Kidney epithelial cell (primary cell): ENCODE data around the gene RUNX1. TPM values are rescaled to one million over a fixed set of nuclear protein-coding genes. Genes with fewer than 3 reads are reported as not detected.

ENCODE experiments used
- DNase-seq: peaks from one replicate; pipeline ENCODE4 v3.0.0-alpha.2; 2010; ENCODE audit warnings: low read depth
- H3K27me3 ChIP-seq: 2 replicates; pipeline ENCODE4 v1.6.0; 2011; ENCODE audit warnings: low read length; ENCODE audit not compliant: control insufficient read depth, insufficient read depth
- H3K36me3 ChIP-seq: 2 replicates; pipeline ENCODE4 v1.5.1; 2011; ENCODE audit warnings: low read length; ENCODE audit not compliant: control insufficient read depth, insufficient read depth
- H3K4me3 ChIP-seq: 2 replicates; pipeline ENCODE4 v1.5.1; 2011; ENCODE audit warnings: low read depth, mild to moderate bottlenecking, control low read depth, low read length
- total RNA-seq: library from RNA; depleted of rRNA; stranded (reverse); fragments of >200 nt; gene quantifications from 2 replicates; pipeline ENCODE4 v1.2.3, GENCODE V29; 2015
- TF ChIP-seq, protein P1 (sequence below): IDR thresholded peaks from 2 replicates; pipeline ENCODE4 v1.5.1; 2011; ENCODE audit warnings: mild to moderate bottlenecking, moderate library complexity, low read length, control low read depth, inconsistent platforms; ENCODE audit not compliant: insufficient read depth, poor library complexity, severe bottlenecking

Gene RUNX1
- total RNA-seq, 1 donor from 2014 or later, result 43.0 TPM

DNA sequence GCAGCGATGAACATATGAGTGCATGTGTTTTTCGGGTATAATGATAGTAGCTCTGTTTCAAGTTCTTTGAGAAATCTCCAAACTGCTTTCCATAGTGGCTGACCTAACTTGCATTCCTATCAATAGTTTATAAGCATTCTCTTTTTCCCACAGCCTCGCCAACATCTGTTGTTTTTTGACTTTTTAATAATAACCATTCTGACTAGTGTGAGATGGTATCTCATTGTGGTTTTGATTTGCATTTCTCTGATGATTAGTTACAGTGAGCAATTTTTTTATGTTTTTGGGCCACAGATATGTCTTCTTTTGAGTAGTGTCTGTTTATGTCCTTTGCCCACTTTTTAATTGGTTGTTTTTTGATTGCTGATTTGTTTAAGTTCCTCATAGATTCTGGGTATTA, 10.6 kb upstream of the RUNX1 start:
- Histone ChIP-seq H3K4me3 (no peak overlapping the region), H3K36me3 (no peaks in the 10 kb centered on the region), H3K27me3 (no peaks in the 10 kb centered on the region)
- TF ChIP-seq, protein P1, sequence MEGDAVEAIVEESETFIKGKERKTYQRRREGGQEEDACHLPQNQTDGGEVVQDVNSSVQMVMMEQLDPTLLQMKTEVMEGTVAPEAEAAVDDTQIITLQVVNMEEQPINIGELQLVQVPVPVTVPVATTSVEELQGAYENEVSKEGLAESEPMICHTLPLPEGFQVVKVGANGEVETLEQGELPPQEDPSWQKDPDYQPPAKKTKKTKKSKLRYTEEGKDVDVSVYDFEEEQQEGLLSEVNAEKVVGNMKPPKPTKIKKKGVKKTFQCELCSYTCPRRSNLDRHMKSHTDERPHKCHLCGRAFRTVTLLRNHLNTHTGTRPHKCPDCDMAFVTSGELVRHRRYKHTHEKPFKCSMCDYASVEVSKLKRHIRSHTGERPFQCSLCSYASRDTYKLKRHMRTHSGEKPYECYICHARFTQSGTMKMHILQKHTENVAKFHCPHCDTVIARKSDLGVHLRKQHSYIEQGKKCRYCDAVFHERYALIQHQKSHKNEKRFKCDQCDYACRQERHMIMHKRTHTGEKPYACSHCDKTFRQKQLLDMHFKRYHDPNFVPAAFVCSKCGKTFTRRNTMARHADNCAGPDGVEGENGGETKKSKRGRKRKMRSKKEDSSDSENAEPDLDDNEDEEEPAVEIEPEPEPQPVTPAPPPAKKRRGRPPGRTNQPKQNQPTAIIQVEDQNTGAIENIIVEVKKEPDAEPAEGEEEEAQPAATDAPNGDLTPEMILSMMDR, result no peak
- no peak for DNase-seq

DNA sequence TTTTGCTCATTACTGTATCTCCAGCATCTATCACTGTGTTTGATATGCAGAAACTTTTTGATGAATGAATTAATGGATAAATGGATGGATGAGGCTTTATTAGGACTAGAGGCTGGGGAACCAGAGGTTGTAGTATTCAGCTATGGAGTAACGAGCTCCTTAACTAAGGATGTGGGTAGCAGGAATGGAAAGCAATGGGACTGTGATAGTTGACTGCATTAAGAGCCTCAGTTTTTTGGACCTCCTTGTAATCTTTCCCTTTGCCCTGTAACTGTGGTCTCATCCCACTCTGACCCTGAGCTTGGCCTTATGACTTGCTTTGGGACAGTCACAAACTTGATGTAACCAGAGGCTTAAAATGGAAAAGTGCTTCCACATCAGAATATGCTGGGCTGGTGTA, 9.0 kb upstream of the RUNX1 start:
- no peak for DNase-seq
- Histone ChIP-seq H3K4me3 (no peak overlapping the region), H3K27me3 (no peaks in the 10 kb centered on the region), H3K36me3 (no peaks in the 10 kb centered on the region)
- TF ChIP-seq, protein P1, result no peak

DNA sequence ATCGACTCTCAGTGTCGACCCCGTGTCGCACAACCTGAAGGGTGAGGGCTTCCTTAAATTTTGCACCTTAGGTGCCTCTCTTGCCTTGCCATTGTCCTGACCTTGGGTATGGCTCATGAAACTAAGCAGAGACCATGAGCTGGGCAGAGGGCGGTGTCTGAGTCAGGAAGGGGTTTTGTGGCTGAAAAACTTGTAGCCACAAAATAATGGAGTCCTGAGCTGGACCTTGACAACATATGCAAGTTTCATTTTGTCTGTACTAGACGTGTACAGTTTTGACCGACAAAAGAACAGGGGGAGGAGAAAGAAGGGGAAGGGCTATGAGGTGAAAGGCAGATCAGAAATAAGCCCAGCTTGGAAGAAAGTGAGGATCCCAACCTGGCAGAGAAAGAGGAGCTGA, 8.3 kb upstream of the RUNX1 start:
- Histone ChIP-seq H3K4me3 (no peak overlapping the region), H3K36me3 (no peaks in the 10 kb centered on the region), H3K27me3 (no peaks in the 10 kb centered on the region)
- DNase-seq, result no peak
- TF ChIP-seq, protein P1, result no peak

DNA sequence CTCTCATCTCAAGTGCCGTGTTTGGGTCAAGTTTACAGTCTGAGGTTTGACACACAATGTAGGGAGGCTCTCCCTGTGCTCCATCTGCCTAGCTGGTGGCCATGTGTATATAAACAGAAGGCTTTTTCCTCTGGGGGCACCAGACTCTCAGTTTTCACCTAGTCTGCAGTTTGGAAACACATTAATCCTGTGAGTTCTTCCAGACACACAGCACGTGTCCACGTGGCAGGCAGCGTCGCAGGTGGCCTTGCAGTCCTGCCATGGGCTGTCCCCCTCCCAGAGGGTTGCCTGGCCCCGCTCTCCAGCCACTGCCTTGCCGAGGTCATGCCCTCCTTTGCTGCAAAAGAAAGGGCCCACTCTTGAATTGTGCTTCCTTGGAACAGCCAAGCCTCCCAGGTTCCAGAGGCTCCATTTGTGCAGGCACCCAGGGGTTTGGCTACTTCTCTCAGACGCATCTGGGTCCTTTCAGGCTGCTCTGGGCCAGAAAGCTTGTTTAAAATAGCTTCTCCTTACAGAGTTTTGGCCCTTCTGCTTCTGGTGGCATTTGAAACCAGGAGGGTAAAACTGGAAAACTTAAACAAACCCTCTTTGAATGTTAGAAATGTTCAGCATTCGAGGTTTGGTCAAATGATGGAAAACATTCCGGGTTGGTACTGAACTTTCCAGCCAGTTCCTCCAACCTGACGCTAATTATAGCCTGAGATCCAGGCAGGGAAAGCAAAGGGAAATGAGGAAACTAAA, 4.4 kb upstream of the RUNX1 start:
- TF ChIP-seq, protein P1, result no peak
- H3K27me3 ChIP-seq, result no peaks in the 10 kb centered on the region
- no peak for DNase-seq

DNA sequence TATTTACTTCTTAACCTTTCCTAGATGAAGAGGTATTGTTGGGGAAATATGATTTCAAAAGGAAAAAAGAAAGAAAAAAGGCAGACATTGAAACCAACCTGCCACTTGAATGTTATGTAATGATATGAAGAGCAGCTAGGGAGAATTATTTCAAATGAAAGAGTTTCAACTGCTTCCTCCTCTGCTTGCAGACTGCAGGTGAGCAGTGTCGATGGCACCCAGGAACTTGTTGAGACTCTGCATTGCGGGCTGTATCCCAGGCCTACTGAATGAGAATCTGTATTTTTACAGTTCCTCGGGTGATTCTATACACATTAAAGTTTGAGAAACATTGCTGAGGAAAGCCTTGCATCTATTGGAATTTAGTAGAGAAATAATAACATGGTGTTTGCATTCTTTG, 3.7 kb upstream of the RUNX1 start:
- Histone ChIP-seq H3K36me3 (no peaks in the 10 kb centered on the region), H3K27me3 (no peaks in the 10 kb centered on the region), H3K4me3 (no peak overlapping the region)
- DNase-seq, result no peak
- TF ChIP-seq, protein P1, result no peak

More for the DNA sequence above, 4.4 kb upstream of the RUNX1 start:
- no peaks in the 10 kb centered on the region for H3K36me3 ChIP-seq
- H3K4me3 ChIP-seq, result no peak overlapping the region

DNA sequence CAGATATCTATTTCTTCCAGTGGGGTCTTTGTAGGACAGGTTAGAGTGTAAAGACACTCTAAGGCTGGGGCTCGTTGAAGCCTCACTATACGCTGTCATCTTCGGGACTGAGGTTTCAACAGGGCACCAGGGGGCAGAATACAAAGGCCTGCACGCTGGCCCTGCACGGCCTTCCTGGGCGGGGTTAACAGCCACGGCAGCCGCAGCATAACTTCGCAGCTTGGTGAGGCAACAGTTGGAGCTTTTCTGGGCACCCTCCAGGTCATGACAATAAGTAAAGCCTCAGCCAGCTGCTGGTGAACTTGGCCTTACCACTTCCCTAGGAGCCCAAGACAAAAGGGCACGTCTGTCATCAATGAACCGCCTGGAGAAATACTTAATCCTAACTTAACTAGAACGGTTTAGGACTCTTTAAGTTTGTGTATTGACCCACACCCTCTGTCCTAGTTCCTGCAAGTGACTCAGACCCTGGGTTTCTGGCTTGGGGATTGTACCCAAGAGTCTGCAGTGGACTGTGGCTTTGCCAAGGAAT, 2.3 kb upstream of the RUNX1 start:
- TF ChIP-seq, protein P1, result peak; percentile 60
- no peaks in the 10 kb centered on the region for H3K36me3 ChIP-seq
- DNase-seq, result no peak
- no peak overlapping the region for H3K4me3 ChIP-seq
- no peaks in the 10 kb centered on the region for H3K27me3 ChIP-seq
